ENCODE data around the gene ARHGAP10. TPM values are rescaled to one million over a fixed set of nuclear protein-coding genes. Genes with fewer than 3 reads are reported as not detected.

Gene ARHGAP10
- total and polyA plus RNA-seq, 3 experiments from 2014 or later = 8.6 to 14.0 (median 9.7) TPM

DNA sequence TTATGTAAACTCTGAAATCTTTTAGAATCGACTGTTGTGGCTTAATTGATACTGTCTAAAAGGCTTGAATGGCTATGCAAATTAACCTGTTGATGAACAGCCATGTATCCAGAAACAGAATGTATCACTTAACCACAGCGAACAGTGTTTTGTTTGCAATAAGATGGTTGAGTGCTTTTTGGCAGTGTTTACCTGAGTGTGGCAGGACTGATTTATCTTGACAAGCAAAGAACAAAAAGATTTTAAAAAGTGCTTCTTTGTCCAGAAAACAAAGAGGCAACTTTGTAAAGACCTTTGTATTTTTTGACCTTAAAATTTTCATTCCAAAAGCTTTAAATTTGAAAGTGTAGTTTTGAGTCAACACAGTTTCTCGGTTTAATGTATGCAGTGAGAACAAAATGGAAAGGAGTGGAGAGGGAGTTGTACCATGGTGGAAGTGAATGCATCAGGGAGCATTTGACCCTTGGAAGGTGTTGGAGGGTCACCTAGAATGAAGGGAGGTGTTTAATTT, 18.0 kb downstream of the ARHGAP10 start:
- Mint-ChIP-seq H3K9me3 (peaks cover 0 to 2% (median 0%) of the 10 kb centered on the region in 5 donors), H3K4me3 (no peak overlapping the region), H3K36me3 (no peaks in the 10 kb centered on the region), H3K4me1 (peaks cover 0 to 4% (median 2%) of the 10 kb centered on the region in 3 donors), H3K27me3 (peaks cover 0 to 1% of the 10 kb centered on the region in 2 donors), H3K27ac (no peak overlapping the region)
- CTCF ChIA-PET = interaction anchor here (1.2 kb wide), 1 partner anchor 14 kb away, joined by 4 read pairs; no protein-coding TSS in a partner anchor
- H3K4me3 ChIP-seq (ENCODE audit: low read length) = no peak overlapping the region
- DNase-seq = no peak
- no peaks in the 10 kb centered on the region for H3K4me1 ChIP-seq (ENCODE audit: insufficient read depth, low read length)
- no peaks in the 10 kb centered on the region for H3K36me3 ChIP-seq (ENCODE audit: insufficient read depth, low read length)
- no peaks in the 10 kb centered on the region for H3K9me3 ChIP-seq (ENCODE audit: low read length)
- H3K27ac ChIP-seq (ENCODE audit: low read depth, low read length) = no peak overlapping the region
- H3K27me3 ChIP-seq (ENCODE audit: insufficient read depth, low read length, poor library complexity, severe bottlenecking) = no peaks in the 10 kb centered on the region
- POLR2A ChIA-PET = no interaction called here

DNA sequence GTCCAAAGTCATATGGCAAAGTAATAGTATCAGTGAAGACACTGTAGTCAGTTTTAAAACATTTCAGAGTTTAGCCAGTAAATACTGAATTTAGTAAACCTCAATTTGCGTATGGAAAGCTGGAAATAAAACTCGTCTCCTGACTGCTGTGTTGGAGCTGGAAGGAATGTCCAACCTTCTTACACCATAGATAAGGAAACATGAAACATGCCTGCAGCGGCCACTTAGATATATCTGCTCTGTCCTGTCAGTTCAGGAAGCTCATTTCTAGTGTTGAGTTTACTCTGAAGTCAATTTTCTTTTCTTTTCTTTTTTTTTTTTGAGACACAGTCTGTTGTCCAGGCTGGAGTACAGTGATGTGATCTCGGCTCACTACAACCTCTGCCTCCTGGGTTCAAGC, 21.2 kb downstream of the ARHGAP10 start:
- Mint-ChIP-seq H3K27ac (no peak overlapping the region), H3K27me3 (peaks cover 0 to 1% of the 10 kb centered on the region in 2 donors), H3K9me3 (no peaks in the 10 kb centered on the region), H3K36me3 (peaks cover 0 to 3% (median 3%) of the 10 kb centered on the region in 3 donors), H3K4me3 (no peak overlapping the region), H3K4me1 (peaks cover 7 to 14% (median 8%) of the 10 kb centered on the region in 3 donors)
- ChIA-PET CTCF (no interaction called here), POLR2A (no interaction called here)
- Histone ChIP-seq H3K36me3 (ENCODE audit: insufficient read depth, low read length) (no peaks in the 10 kb centered on the region), H3K9me3 (ENCODE audit: low read length) (no peaks in the 10 kb centered on the region), H3K27ac (ENCODE audit: low read depth, low read length) (no peak overlapping the region), H3K4me1 (ENCODE audit: insufficient read depth, low read length) (no peaks in the 10 kb centered on the region), H3K27me3 (ENCODE audit: insufficient read depth, low read length, poor library complexity, severe bottlenecking) (no peaks in the 10 kb centered on the region), H3K4me3 (ENCODE audit: low read length) (no peak overlapping the region)
- DNase-seq = no peak

DNA sequence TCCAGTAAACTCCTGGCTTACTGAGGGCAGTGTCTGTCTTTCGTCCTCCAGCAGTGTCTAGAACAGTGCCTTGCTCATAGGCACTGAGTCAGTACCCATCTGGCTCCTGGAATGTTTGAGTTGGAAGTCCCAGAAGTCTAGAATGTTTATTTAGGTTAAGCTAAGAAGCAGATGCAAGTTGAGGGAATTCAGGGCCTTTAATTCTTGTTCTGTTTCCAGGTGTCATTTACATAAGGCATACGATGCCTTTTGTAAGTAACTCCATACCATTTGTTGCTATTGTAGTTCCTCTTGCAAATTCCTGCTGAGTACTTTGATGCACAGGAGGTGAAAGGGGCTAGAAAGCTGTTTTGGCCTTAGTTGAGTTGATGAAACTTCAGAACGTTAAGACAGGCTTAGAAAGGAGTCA, 22.2 kb downstream of the ARHGAP10 start:
- Histone ChIP-seq H3K4me1 (ENCODE audit: insufficient read depth, low read length) (no peaks in the 10 kb centered on the region), H3K27ac (ENCODE audit: low read depth, low read length) (no peak overlapping the region), H3K36me3 (ENCODE audit: insufficient read depth, low read length) (no peaks in the 10 kb centered on the region), H3K9me3 (ENCODE audit: low read length) (no peaks in the 10 kb centered on the region), H3K27me3 (ENCODE audit: insufficient read depth, low read length, poor library complexity, severe bottlenecking) (no peaks in the 10 kb centered on the region), H3K4me3 (ENCODE audit: low read length) (no peak overlapping the region)
- ChIA-PET CTCF (interaction anchor here (1.6 kb wide), 1 partner anchor 39 kb away, joined by 4 read pairs; no protein-coding TSS in a partner anchor), POLR2A (no interaction called here)
- Mint-ChIP-seq H3K27me3 (peaks cover 0 to 1% of the 10 kb centered on the region in 2 donors), H3K4me3 (no peak overlapping the region), H3K9me3 (no peaks in the 10 kb centered on the region), H3K36me3 (peaks cover 0 to 3% (median 3%) of the 10 kb centered on the region in 3 donors), H3K4me1 (peaks cover 7 to 14% (median 8%) of the 10 kb centered on the region in 3 donors), H3K27ac (peak overlapping the region in 1 of 8 donors; percentile 32)
- DNase-seq = no peak

DNA sequence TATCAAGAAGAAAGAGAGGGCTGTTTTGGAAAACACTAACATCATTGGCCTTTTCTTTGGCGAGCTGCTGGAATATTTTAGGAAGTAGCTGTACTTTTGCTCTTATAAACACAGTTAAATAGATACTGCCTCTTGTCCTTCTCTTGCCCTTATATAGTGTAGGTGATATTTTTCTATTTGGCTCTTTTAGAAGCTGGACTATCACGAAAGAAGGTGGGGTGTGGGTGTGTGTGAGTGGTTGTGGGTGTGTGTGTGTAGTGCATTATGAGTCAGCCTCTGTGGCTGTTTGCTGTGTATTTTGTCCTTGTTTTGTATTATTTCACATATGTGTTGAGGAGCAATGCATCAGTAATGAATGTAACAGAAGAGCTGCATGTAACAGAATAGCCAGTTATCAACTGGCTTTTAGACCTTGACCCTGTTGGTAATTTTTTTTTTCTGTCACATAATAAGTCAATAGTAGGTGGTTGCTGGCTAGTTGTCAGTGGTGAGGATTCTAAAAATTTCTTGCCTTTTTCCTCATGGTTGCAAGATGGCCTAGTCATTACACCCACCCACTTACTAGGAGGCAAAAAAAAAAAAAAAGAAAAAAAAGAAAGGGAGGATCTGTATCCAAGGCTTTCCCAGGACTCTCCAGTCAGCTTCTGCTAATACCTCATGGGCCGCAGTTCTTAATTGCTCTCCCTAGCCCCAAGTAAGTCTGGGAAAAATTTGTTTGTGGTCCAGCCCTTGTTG, 23.8 kb downstream of the ARHGAP10 start:
- Mint-ChIP-seq H3K4me1 (peaks cover 10% of the 10 kb centered on the region in 3 donors), H3K9me3 (no peaks in the 10 kb centered on the region), H3K4me3 (no peak overlapping the region), H3K27ac (peak overlapping the region in 1 of 8 donors; percentile 4), H3K27me3 (peaks cover 0 to 1% of the 10 kb centered on the region in 2 donors), H3K36me3 (peaks cover 0 to 3% (median 3%) of the 10 kb centered on the region in 3 donors)
- CTCF ChIA-PET = interaction anchor here (1.6 kb wide), 1 partner anchor 37 kb away, joined by 4 read pairs; no protein-coding TSS in a partner anchor
- H3K36me3 ChIP-seq (ENCODE audit: insufficient read depth, low read length) = no peaks in the 10 kb centered on the region
- POLR2A ChIA-PET = no interaction called here
- no peaks in the 10 kb centered on the region for H3K27me3 ChIP-seq (ENCODE audit: insufficient read depth, low read length, poor library complexity, severe bottlenecking)
- H3K4me3 ChIP-seq (ENCODE audit: low read length) = no peak overlapping the region
- no peaks in the 10 kb centered on the region for H3K4me1 ChIP-seq (ENCODE audit: insufficient read depth, low read length)
- no peak for DNase-seq
- no peaks in the 10 kb centered on the region for H3K9me3 ChIP-seq (ENCODE audit: low read length)
- no peak overlapping the region for H3K27ac ChIP-seq (ENCODE audit: low read depth, low read length)

DNA sequence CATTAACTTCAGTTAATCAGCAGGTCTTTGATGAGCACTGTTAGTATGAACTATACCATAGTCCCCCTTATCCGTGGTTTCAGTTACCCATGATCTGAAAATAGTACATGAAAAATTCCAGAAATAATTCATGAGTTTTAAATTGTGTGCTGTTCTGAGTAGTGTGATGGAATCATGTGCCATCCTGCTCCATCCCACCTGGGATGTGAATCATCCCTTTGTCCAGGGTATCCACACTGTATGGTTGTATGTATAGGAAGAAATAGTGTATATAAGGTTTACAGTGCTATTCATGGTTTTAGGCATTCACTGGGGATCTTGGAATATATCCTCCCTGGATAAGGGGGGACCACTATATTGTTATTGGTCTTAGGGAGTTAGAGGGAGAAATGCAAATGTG, 24.5 kb downstream of the ARHGAP10 start:
- H3K27ac Mint-ChIP-seq = no peak overlapping the region
- Histone ChIP-seq H3K27me3 (ENCODE audit: insufficient read depth, low read length, poor library complexity, severe bottlenecking) (no peaks in the 10 kb centered on the region), H3K4me1 (ENCODE audit: insufficient read depth, low read length) (no peaks in the 10 kb centered on the region), H3K4me3 (ENCODE audit: low read length) (no peak overlapping the region), H3K36me3 (ENCODE audit: insufficient read depth, low read length) (no peaks in the 10 kb centered on the region), H3K9me3 (ENCODE audit: low read length) (no peaks in the 10 kb centered on the region), H3K27ac (ENCODE audit: low read depth, low read length) (no peak overlapping the region)
- peaks cover 10 to 12% (median 12%) of the 10 kb centered on the region in 3 donors for H3K4me1 Mint-ChIP-seq
- peaks cover 0 to 3% (median 3%) of the 10 kb centered on the region in 3 donors for H3K36me3 Mint-ChIP-seq
- peaks cover 0 to 1% of the 10 kb centered on the region in 2 donors for H3K27me3 Mint-ChIP-seq
- H3K4me3 Mint-ChIP-seq = no peak overlapping the region
- DNase-seq = no peak
- ChIA-PET CTCF (no interaction called here), POLR2A (no interaction called here)
- no peaks in the 10 kb centered on the region for H3K9me3 Mint-ChIP-seq

DNA sequence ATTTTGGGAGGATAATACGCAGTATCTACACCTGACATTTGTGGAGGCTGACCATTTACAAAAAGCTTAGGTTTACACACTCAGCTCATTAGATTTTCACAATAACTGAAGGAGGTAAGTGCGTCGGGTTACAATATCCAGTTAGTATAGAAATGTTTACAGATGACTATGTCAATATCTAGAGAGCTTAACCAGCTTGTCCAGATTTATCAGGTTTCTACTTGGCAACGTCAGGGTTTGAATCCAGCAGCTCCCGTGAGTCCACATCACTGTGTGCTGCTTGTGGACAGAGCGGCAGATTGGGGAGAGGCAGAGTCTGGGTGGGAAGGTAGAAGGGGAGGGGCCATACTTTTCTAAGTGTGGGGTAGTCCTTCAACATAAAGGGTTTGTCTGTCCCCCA, 28.3 kb downstream of the ARHGAP10 start:
- peaks cover 11 to 15% (median 14%) of the 10 kb centered on the region in 3 donors for H3K4me1 Mint-ChIP-seq
- H3K4me3 Mint-ChIP-seq = no peak overlapping the region
- Histone ChIP-seq H3K4me1 (ENCODE audit: insufficient read depth, low read length) (no peaks in the 10 kb centered on the region), H3K27ac (ENCODE audit: low read depth, low read length) (no peak overlapping the region), H3K36me3 (ENCODE audit: insufficient read depth, low read length) (no peaks in the 10 kb centered on the region), H3K27me3 (ENCODE audit: insufficient read depth, low read length, poor library complexity, severe bottlenecking) (no peaks in the 10 kb centered on the region), H3K9me3 (ENCODE audit: low read length) (no peaks in the 10 kb centered on the region), H3K4me3 (ENCODE audit: low read length) (no peak overlapping the region)
- peaks cover 0 to 4% (median 3%) of the 10 kb centered on the region in 3 donors for H3K36me3 Mint-ChIP-seq
- DNase-seq = no peak
- H3K27me3 Mint-ChIP-seq = no peaks in the 10 kb centered on the region
- H3K27ac Mint-ChIP-seq = peak overlapping the region in 1 of 8 donors; percentile 58
- POLR2A ChIA-PET = no interaction called here
- H3K9me3 Mint-ChIP-seq = no peaks in the 10 kb centered on the region
- CTCF ChIA-PET = no interaction called here

DNA sequence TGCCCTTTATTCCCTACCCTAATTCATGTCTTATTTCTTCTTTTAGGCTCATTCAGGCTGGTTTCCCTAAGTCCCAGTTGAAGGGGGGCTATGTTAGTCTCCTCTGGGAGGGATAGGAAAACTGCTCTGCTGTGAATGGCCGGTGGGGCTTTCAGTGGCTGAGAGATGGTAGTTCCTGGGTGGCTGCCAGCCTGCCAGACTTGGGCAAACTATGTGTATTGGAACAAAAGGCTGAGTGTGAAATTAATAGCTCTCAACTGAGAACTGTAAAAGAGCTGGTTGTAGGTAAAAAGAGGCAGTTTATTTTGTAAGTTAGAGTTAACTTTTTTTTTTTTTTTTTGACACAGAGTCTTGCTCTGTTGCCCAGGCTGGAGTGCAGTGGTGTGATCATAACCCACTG, 28.8 kb downstream of the ARHGAP10 start:
- H3K36me3 Mint-ChIP-seq = peaks cover 0 to 4% (median 3%) of the 10 kb centered on the region in 3 donors
- H3K27ac ChIP-seq (ENCODE audit: low read depth, low read length) = no peak overlapping the region
- no peaks in the 10 kb centered on the region for H3K27me3 ChIP-seq (ENCODE audit: insufficient read depth, low read length, poor library complexity, severe bottlenecking)
- no peaks in the 10 kb centered on the region for H3K4me1 ChIP-seq (ENCODE audit: insufficient read depth, low read length)
- H3K27me3 Mint-ChIP-seq = no peaks in the 10 kb centered on the region
- peaks cover 10 to 11% (median 10%) of the 10 kb centered on the region in 3 donors for H3K4me1 Mint-ChIP-seq
- DNase-seq = no peak
- no peaks in the 10 kb centered on the region for H3K9me3 ChIP-seq (ENCODE audit: low read length)
- no peaks in the 10 kb centered on the region for H3K9me3 Mint-ChIP-seq
- no peaks in the 10 kb centered on the region for H3K36me3 ChIP-seq (ENCODE audit: insufficient read depth, low read length)
- ChIA-PET CTCF (no interaction called here), POLR2A (no interaction called here)
- no peak overlapping the region for H3K4me3 Mint-ChIP-seq
- H3K27ac Mint-ChIP-seq = peak overlapping the region in 2 of 8 donors; percentile 22 to 93
- H3K4me3 ChIP-seq (ENCODE audit: low read length) = no peak overlapping the region

DNA sequence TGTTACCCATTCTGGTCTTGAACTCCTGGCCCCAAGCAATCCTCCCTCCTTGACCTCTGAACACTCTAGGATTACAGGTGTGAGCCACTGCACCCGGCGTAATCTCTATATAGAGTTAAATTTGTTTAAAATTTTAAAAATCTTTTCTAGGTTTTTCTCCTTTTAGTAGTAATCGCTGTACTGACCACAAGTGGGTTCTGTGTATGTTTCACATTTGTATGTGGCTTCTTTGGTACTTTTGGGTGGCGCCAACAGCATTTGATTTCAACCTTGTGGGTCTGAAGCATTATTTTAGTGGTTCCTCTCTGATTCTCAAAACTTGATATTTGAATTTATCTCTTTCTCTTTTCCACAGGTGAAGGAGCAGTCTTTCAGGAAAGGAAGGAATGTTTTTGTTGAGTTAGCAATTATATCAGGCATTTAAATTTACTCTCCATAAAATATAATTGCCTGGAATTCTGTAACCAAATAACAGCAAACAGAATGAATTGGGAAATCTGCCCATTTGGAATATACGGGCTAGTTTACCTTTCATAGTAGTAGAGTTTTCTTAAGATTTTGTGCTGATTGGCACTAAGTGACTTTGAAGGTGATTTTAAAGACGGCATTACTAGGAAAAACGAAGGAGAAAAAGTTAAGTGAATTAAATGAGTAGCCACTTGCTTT, 29.5 kb downstream of the ARHGAP10 start:
- CTCF ChIA-PET = no interaction called here
- H3K27ac ChIP-seq (ENCODE audit: low read depth, low read length) = no peak overlapping the region

More for the DNA sequence above, 29.5 kb downstream of the ARHGAP10 start:
- no peaks in the 10 kb centered on the region for H3K4me1 ChIP-seq (ENCODE audit: insufficient read depth, low read length)
- no peaks in the 10 kb centered on the region for H3K27me3 ChIP-seq (ENCODE audit: insufficient read depth, low read length, poor library complexity, severe bottlenecking)
- no peaks in the 10 kb centered on the region for H3K36me3 ChIP-seq (ENCODE audit: insufficient read depth, low read length)
- Mint-ChIP-seq H3K27me3 (no peaks in the 10 kb centered on the region), H3K4me1 (peaks cover 8 to 9% (median 8%) of the 10 kb centered on the region in 3 donors), H3K4me3 (no peak overlapping the region), H3K36me3 (peaks cover 0 to 4% (median 3%) of the 10 kb centered on the region in 3 donors), H3K27ac (peak overlapping the region in 1 of 8 donors; percentile 36), H3K9me3 (no peaks in the 10 kb centered on the region)
- H3K9me3 ChIP-seq (ENCODE audit: low read length) = no peaks in the 10 kb centered on the region
- no peak for DNase-seq
- no peak overlapping the region for H3K4me3 ChIP-seq (ENCODE audit: low read length)
- POLR2A ChIA-PET = no interaction called here
